Smooth muscle cell (in vitro differentiated cells): ENCODE measurements around the gene ADSS2. TPM values are rescaled to one million over a fixed set of nuclear protein-coding genes. Genes with fewer than 3 reads are reported as not detected.

Experiments used
- DNase-seq: peaks from one replicate; lab custom pipeline; 2025; ENCODE audit not compliant: unreplicated experiment; lab: John Stamatoyannopoulos, UW
- H2AFZ ChIP-seq: fragments of 200-600 bp; sonication (generic); 2 replicates; pipeline ENCODE4 v1.6.0; 2016; ENCODE audit warnings: antibody characterized with exemption, low read depth, mild to moderate bottlenecking
- H3F3A ChIP-seq: fragments of 200-600 bp; sonication (generic); 2 replicates; pipeline ENCODE4 v1.6.0; 2017; ENCODE audit warnings: antibody characterized with exemption, low read depth
- H3K27ac ChIP-seq: fragments of 200-600 bp; sonication (generic); 2 replicates; pipeline ENCODE4 v1.5.1; 2016; ENCODE audit warnings: low read depth, mild to moderate bottlenecking
- H3K27me3 ChIP-seq: fragments of 200-600 bp; sonication (generic); 2 replicates; pipeline ENCODE4 v1.6.1; 2016; ENCODE audit warnings: low read depth, mild to moderate bottlenecking
- H3K36me3 ChIP-seq: fragments of 200-600 bp; sonication (generic); 2 replicates; pipeline ENCODE4 v1.5.1; 2016; ENCODE audit warnings: low read depth
- H3K4me1 ChIP-seq: fragments of 200-600 bp; sonication (generic); 2 replicates; pipeline ENCODE4 v1.5.1; 2016; ENCODE audit warnings: low read depth
- H3K4me2 ChIP-seq: fragments of 200-600 bp; sonication (generic); 2 replicates; pipeline ENCODE4 v1.6.0; 2016; ENCODE audit warnings: mild to moderate bottlenecking
- H3K4me3 ChIP-seq: fragments of 200-600 bp; sonication (generic); 2 replicates; pipeline ENCODE4 v1.5.1; 2016; ENCODE audit warnings: mild to moderate bottlenecking
- H3K79me2 ChIP-seq: fragments of 200-600 bp; sonication (generic); 2 replicates; pipeline ENCODE4 v1.6.0; 2016; ENCODE audit warnings: low read depth, mild to moderate bottlenecking
- H3K9ac ChIP-seq: fragments of 200-600 bp; sonication (generic); 2 replicates; pipeline ENCODE4 v1.6.0; 2016; ENCODE audit warnings: low read depth
- H3K9me3 ChIP-seq: fragments of 200-600 bp; sonication (generic); replicated peaks from 2 replicates; pipeline ENCODE4 v1.5.1; 2016; ENCODE audit warnings: low read depth
- H4K20me1 ChIP-seq: fragments of 200-600 bp; sonication (generic); 2 replicates; pipeline ENCODE4 v1.6.0; 2016; ENCODE audit warnings: low read depth
- CTCF ChIP-seq: fragments of 200-600 bp; sonication (generic); IDR thresholded peaks from 2 replicates; pipeline ENCODE4 v1.5.1; 2017; ENCODE audit warnings: borderline replicate concordance, mild to moderate bottlenecking, antibody characterized with exemption; ENCODE audit not compliant: insufficient read depth, poor library complexity, severe bottlenecking
- WGBS: methylation state at CpG from one replicate; pipeline ENCODE4 v1.1.7; 2016; ENCODE audit warnings: low lambda C conversion rate; 5-methylcytosine and 5-hydroxymethylcytosine counted together
- polyA plus RNA-seq: library from polyadenylated mRNA; unstranded; fragments of >200 nt; fragmentation: Nextera tagmentation; extraction: Ambion mirVana; gene quantifications from 2 replicates; pipeline ENCODE4 v1.2.1, GENCODE V29; 2016
- total RNA-seq: library from RNA; depleted of rRNA; stranded (reverse); fragments of >200 nt; gene quantifications from 2 replicates; pipeline ENCODE4 v1.2.3, GENCODE V29; 2014

Gene ADSS2
- total and polyA plus RNA-seq, 2 experiments from 2014 or later: 13.8 to 35.1 TPM

- no peak for DNase-seq
- no peaks in the 10 kb centered on the region for H3K27me3 ChIP-seq
- peak overlapping the region; percentile 83 for H3K4me2 ChIP-seq
- no peak for TF ChIP-seq CTCF
- no peaks in the 10 kb centered on the region for H3K9me3 ChIP-seq
- peaks cover 4% of the 10 kb centered on the region for H3F3A ChIP-seq
- peak overlapping the region; percentile 71 for H3K9ac ChIP-seq
- no peaks in the 10 kb centered on the region for H3K36me3 ChIP-seq
- H3K79me2 ChIP-seq: no peaks in the 10 kb centered on the region
- peak overlapping the region; percentile 82 for H2AFZ ChIP-seq
- peak overlapping the region; percentile 95 for H3K27ac ChIP-seq
- H4K20me1 ChIP-seq: no peaks in the 10 kb centered on the region
- WGBS: 84% methylated on average over 3 of the region's 3 CpGs
- H3K4me3 ChIP-seq: no peak overlapping the region
- peaks cover 14% of the 10 kb centered on the region for H3K4me1 ChIP-seq
These were observed 89.2 kb downstream of the ADSS2 start for GRCh38 chr1:244362476-244362875.

- no peak for DNase-seq
- Histone ChIP-seq H2AFZ (peak overlapping the region; percentile 82), H4K20me1 (no peaks in the 10 kb centered on the region), H3K4me2 (peak overlapping the region; percentile 83), H3K4me3 (peak overlapping the region; percentile 35), H3K79me2 (no peaks in the 10 kb centered on the region), H3K27ac (peak overlapping the region; percentile 95), H3K9me3 (no peaks in the 10 kb centered on the region), H3F3A (peaks cover 4% of the 10 kb centered on the region), H3K9ac (peak overlapping the region; percentile 71), H3K27me3 (no peaks in the 10 kb centered on the region), H3K36me3 (no peaks in the 10 kb centered on the region), H3K4me1 (peaks cover 14% of the 10 kb centered on the region)
- TF ChIP-seq CTCF: no peak
- WGBS: 3% methylated on average over 5 of the region's 5 CpGs
These were observed 89.8 kb downstream of the ADSS2 start for GRCh38 chr1:244361764-244362473.

Other genes with a start within 250 kb of the ADSS2 start
- 0.49 and 0.63 TPM in 2 replicates for gene CATSPERE, start 9.4 kb upstream of the ADSS2 start, total RNA-seq
- 0.11 and 0.71 TPM in 2 replicates for gene CATSPERE, start 9.4 kb upstream of the ADSS2 start, polyA plus RNA-seq
- gene DESI2, start 201.2 kb upstream of the ADSS2 start, total RNA-seq: 56.3 and 67.9 TPM in 2 replicates
- 31.5 and 39.4 TPM in 2 replicates for gene DESI2, start 201.2 kb upstream of the ADSS2 start, polyA plus RNA-seq